Erythroblast (primary cell): ENCODE measurements around the gene PDGFRB.

ENCODE experiments used
- GATA1 ChIP-seq: IDR thresholded peaks from 2 replicates; pipeline ENCODE4 v1.6.1; 2011; ENCODE audit warnings: low read depth, mild to moderate bottlenecking, control low read depth, low read length, moderate library complexity
- POLR2A ChIP-seq: IDR thresholded peaks from 2 replicates; pipeline ENCODE4 v1.6.1; 2011; ENCODE audit warnings: mild to moderate bottlenecking, low read length

DNA sequence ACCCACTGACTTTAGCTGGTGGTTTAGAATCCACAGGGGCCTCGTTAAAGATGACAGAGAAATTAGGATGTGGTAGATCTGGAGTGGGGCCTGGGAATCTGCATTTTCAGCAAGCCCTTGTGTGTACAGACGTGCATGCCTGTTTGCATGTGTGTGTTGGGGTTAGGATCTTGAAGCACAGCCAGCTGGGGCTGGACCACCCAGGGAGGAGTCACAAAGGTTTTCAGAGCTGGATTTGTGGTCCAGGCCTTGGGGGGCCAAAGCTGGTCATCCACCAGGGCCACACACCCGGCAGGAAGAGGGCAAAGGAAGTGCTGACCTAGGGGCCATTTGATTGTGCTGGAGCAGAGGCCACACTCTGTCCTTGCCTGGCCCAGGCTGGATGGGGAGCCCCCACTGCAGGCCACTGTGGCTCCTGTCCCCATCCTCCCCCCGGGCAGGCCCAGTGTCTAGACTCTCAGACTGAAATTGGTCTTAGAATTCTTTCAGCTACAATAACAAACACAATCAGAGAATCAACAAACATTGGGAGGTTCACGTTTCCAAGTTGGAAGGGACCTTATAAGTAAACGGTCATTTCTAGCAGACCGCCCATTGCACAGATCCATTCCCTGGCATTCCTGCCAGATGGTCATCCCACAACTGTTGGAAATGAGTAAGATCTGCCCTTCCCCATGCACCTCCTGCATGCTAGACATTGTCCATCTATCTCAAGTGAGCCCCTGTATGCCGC is 21.3 kb upstream of the PDGFRB start:
- TF ChIP-seq POLR2A (no peak), GATA1 (no peak)
